ENCODE data around the gene CSNK1A1.

DNA sequence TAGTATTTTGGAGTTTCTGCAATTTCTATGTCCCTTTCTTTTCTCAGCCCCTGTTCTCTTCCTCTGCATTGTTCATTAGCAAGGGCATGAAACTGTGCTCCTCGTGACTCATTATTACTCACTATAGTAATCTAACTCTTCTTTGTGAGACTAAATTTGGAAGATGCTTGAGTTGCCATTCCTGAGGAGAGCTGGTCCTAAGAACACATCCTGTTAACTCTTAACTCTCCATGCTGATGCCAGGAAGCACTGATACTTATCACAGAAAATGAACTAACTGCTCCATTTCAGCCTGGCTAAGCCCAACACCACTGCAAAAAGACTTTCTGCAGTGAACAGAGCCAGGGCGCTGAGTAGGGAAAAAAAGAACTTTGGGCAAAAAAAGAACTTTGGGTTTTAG is 10.6 kb upstream of the CSNK1A1 start:
- TF ChIP-seq, protein P1, sequence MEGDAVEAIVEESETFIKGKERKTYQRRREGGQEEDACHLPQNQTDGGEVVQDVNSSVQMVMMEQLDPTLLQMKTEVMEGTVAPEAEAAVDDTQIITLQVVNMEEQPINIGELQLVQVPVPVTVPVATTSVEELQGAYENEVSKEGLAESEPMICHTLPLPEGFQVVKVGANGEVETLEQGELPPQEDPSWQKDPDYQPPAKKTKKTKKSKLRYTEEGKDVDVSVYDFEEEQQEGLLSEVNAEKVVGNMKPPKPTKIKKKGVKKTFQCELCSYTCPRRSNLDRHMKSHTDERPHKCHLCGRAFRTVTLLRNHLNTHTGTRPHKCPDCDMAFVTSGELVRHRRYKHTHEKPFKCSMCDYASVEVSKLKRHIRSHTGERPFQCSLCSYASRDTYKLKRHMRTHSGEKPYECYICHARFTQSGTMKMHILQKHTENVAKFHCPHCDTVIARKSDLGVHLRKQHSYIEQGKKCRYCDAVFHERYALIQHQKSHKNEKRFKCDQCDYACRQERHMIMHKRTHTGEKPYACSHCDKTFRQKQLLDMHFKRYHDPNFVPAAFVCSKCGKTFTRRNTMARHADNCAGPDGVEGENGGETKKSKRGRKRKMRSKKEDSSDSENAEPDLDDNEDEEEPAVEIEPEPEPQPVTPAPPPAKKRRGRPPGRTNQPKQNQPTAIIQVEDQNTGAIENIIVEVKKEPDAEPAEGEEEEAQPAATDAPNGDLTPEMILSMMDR (IDR thresholded peaks at IDR 0.05), result no peak
- no peak for TF ChIP-seq EZH2 (IDR thresholded peaks at IDR 0.05)
- no peak for TF ChIP-seq EZH2phosphoT487 (IDR thresholded peaks at IDR 0.05)
